Astrocyte (in vitro differentiated cells and primary cell): Measurements from ENCODE around the gene PEA15. TPM values are rescaled to one million over a fixed set of nuclear protein-coding genes. Genes with fewer than 3 reads are reported as not detected.

Source experiments
- DNase-seq: peaks from one replicate; pipeline ENCODE4 v3.0.0-alpha.2; 2010; ENCODE audit warnings: low read depth
- FAIRE-seq: peaks from 2 replicates; lab custom pipeline; 2011; peaks lifted over from hg19 to GRCh38; lab: Jason Lieb, UNC
- H2AFZ ChIP-seq: 2 replicates; pipeline ENCODE4 v1.6.0; 2012; ENCODE audit warnings: low read depth, low read length, inconsistent platforms
- H3K27ac ChIP-seq: 2 replicates; pipeline ENCODE4 v1.5.1; 2011; ENCODE audit warnings: low read depth, low read length, inconsistent platforms
- H3K27me3 ChIP-seq: 2 replicates; pipeline ENCODE4 v1.6.0; 2011; ENCODE audit warnings: low read length, inconsistent platforms; ENCODE audit not compliant: insufficient read depth
- H3K36me3 ChIP-seq: 2 replicates; pipeline ENCODE4 v1.5.1; 2011; ENCODE audit warnings: low read length, inconsistent platforms; ENCODE audit not compliant: insufficient read depth
- H3K4me1 ChIP-seq: 2 replicates; pipeline ENCODE4 v1.5.1; 2011; ENCODE audit warnings: low read length, inconsistent platforms; ENCODE audit not compliant: insufficient read depth
- H3K4me2 ChIP-seq: 2 replicates; pipeline ENCODE4 v1.6.0; 2012; ENCODE audit warnings: low read length, inconsistent platforms
- H3K4me3 ChIP-seq: 2 replicates; pipeline ENCODE4 v1.5.1; 2011; ENCODE audit warnings: low read depth, mild to moderate bottlenecking, low read length, inconsistent platforms; ENCODE audit not compliant: insufficient read depth
- H3K79me2 ChIP-seq: 2 replicates; pipeline ENCODE4 v1.6.0; 2012; ENCODE audit warnings: mild to moderate bottlenecking, low read length, inconsistent platforms; ENCODE audit not compliant: insufficient read depth
- H3K9ac ChIP-seq: 2 replicates; pipeline ENCODE4 v1.6.0; 2012; ENCODE audit warnings: mild to moderate bottlenecking, low read length, inconsistent platforms
- H3K9me3 ChIP-seq: 2 replicates; pipeline ENCODE4 v1.5.1; 2012; ENCODE audit warnings: low read depth, mild to moderate bottlenecking, low read length, inconsistent platforms; ENCODE audit not compliant: insufficient read depth
- H4K20me1 ChIP-seq: 2 replicates; pipeline ENCODE4 v1.6.0; 2012; ENCODE audit warnings: low read length, inconsistent platforms; ENCODE audit not compliant: insufficient read depth
- H3K27ac Mint-ChIP-seq: one replicate; pipeline ENCODE4 v1.8.0; 2021; ENCODE audit warnings: mild to moderate bottlenecking, mixed read lengths; ENCODE audit not compliant: unreplicated experiment
- H3K27me3 Mint-ChIP-seq: one replicate; pipeline ENCODE4 v1.8.0; 2021; ENCODE audit warnings: low read depth, mixed read lengths; ENCODE audit not compliant: unreplicated experiment
- H3K36me3 Mint-ChIP-seq: one replicate; pipeline ENCODE4 v1.8.0; 2021; ENCODE audit warnings: low read depth, mixed read lengths; ENCODE audit not compliant: unreplicated experiment
- H3K4me1 Mint-ChIP-seq: one replicate; pipeline ENCODE4 v1.8.0; 2021; ENCODE audit warnings: low read depth, mixed read lengths; ENCODE audit not compliant: unreplicated experiment
- H3K4me3 Mint-ChIP-seq: one replicate; pipeline ENCODE4 v1.8.0; 2021; ENCODE audit warnings: mild to moderate bottlenecking, moderate library complexity, mixed read lengths; ENCODE audit not compliant: unreplicated experiment
- H3K9me3 Mint-ChIP-seq: one replicate; pipeline ENCODE4 v1.8.0; 2021; ENCODE audit warnings: mild to moderate bottlenecking, mixed read lengths; ENCODE audit not compliant: unreplicated experiment
- CTCF ChIP-seq: IDR thresholded peaks from 2 replicates; pipeline ENCODE4 v1.5.1; 2011; ENCODE audit warnings: low read depth, mild to moderate bottlenecking, inconsistent platforms, low read length, moderate library complexity; ENCODE audit not compliant: insufficient read depth
- EZH2 ChIP-seq: IDR thresholded peaks from 2 replicates; pipeline ENCODE4 v1.6.1; 2012; ENCODE audit warnings: mild to moderate bottlenecking, low read length, inconsistent platforms; ENCODE audit not compliant: insufficient read depth
- total RNA-seq: library from RNA; stranded (reverse); gene quantifications from 2 replicates; pipeline ENCODE4 v1.2.1, GENCODE V29; 2021

PEA15 gene
- total RNA-seq, 1 donor from 2014 or later, result 470 TPM

GRCh38 chr1:160243767-160244166 is 38.6 kb downstream of the PEA15 start:
- H3K27ac Mint-ChIP-seq, result no peak overlapping the region
- FAIRE-seq, result no peak
- H3K79me2 ChIP-seq, result peaks cover 68% of the 10 kb centered on the region

GRCh38 chr1:160244209-160244608 is 39.0 kb downstream of the PEA15 start:
- no peak for DNase-seq
- FAIRE-seq, result no peak
- no peak for TF ChIP-seq CTCF
- no peak for TF ChIP-seq EZH2
- H3K4me1 ChIP-seq, result no peaks in the 10 kb centered on the region
- no peak overlapping the region for H3K27ac Mint-ChIP-seq
- H3K4me1 Mint-ChIP-seq, result peaks cover 4% of the 10 kb centered on the region
- no peak overlapping the region for H3K27ac ChIP-seq
- H3K27me3 Mint-ChIP-seq, result no peaks in the 10 kb centered on the region
- no peak overlapping the region for H3K9ac ChIP-seq
- no peaks in the 10 kb centered on the region for H3K9me3 Mint-ChIP-seq
- no peak overlapping the region for H2AFZ ChIP-seq
- H3K36me3 ChIP-seq, result peaks cover 7% of the 10 kb centered on the region
- no peak overlapping the region for H3K4me3 Mint-ChIP-seq
- no peak overlapping the region for H3K4me3 ChIP-seq
- H3K36me3 Mint-ChIP-seq, result peaks cover 11% of the 10 kb centered on the region
- no peaks in the 10 kb centered on the region for H3K27me3 ChIP-seq
- H3K9me3 ChIP-seq, result no peaks in the 10 kb centered on the region
- H3K79me2 ChIP-seq, result peaks cover 69% of the 10 kb centered on the region
- H4K20me1 ChIP-seq, result peaks cover 64% of the 10 kb centered on the region
- H3K4me2 ChIP-seq, result no peak overlapping the region

More at GRCh38 chr1:160243767-160244166, 38.6 kb downstream of the PEA15 start:
- Mint-ChIP-seq H3K4me1 (peaks cover 4% of the 10 kb centered on the region), H3K4me3 (no peak overlapping the region), H3K27me3 (no peaks in the 10 kb centered on the region), H3K36me3 (peaks cover 11% of the 10 kb centered on the region), H3K9me3 (no peaks in the 10 kb centered on the region)
- Histone ChIP-seq H3K9me3 (no peaks in the 10 kb centered on the region), H3K27me3 (no peaks in the 10 kb centered on the region), H3K27ac (no peak overlapping the region), H2AFZ (no peak overlapping the region), H3K4me3 (no peak overlapping the region), H3K4me2 (no peak overlapping the region), H4K20me1 (peaks cover 63% of the 10 kb centered on the region), H3K4me1 (no peaks in the 10 kb centered on the region), H3K9ac (no peak overlapping the region), H3K36me3 (peaks cover 9% of the 10 kb centered on the region)
- DNase-seq, result no peak
- TF ChIP-seq EZH2, result no peak
- no peak for TF ChIP-seq CTCF

GRCh38 chr1:160245434-160245833 is 40.2 kb downstream of the PEA15 start:
- H3K27ac ChIP-seq, result no peak overlapping the region
- peaks cover 4% of the 10 kb centered on the region for H3K4me1 Mint-ChIP-seq
- peaks cover 75% of the 10 kb centered on the region for H3K79me2 ChIP-seq
- no peaks in the 10 kb centered on the region for H3K27me3 Mint-ChIP-seq
- DNase-seq (no peak), FAIRE-seq (no peak)
- H3K4me3 ChIP-seq, result no peak overlapping the region
- H3K4me2 ChIP-seq, result no peak overlapping the region
- H3K4me3 Mint-ChIP-seq, result no peak overlapping the region
- TF ChIP-seq CTCF (no peak), EZH2 (no peak)
- H2AFZ ChIP-seq, result no peak overlapping the region
- H3K36me3 Mint-ChIP-seq, result peaks cover 3% of the 10 kb centered on the region
- peaks cover 3% of the 10 kb centered on the region for H3K36me3 ChIP-seq
- no peaks in the 10 kb centered on the region for H3K4me1 ChIP-seq
- no peaks in the 10 kb centered on the region for H3K27me3 ChIP-seq
- peaks cover 60% of the 10 kb centered on the region for H4K20me1 ChIP-seq
- H3K27ac Mint-ChIP-seq, result no peak overlapping the region
- H3K9ac ChIP-seq, result no peak overlapping the region
- H3K9me3 Mint-ChIP-seq, result no peaks in the 10 kb centered on the region
- H3K9me3 ChIP-seq, result no peaks in the 10 kb centered on the region
